Measurements from ENCODE around the gene MYCBP.

DNA sequence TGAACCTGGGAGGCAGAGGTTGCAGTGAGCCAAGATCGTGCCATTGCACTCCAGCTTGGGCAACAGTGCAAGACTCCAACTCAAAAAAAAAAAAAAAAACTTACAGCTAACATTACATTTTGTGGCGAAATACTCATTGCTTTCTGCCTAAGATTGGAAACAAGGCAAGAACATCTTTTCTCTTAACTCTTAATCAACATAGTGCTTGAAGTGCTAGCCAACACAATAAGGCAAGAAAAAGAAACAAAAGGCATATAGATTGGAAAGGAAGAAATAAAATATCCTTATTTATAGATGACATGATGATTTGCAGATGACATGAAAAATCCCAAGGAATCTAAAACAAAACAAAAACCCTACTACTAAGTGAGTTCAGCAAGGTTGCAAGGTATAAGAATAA is 32.8 kb upstream of the MYCBP start:
- TF ChIP-seq ELF1 (CRISPR knock-in tag; IDR thresholded peaks at IDR 0.05) (no peak), POLR2A (IDR thresholded peaks at IDR 0.05; ENCODE audit: insufficient read depth in 1 of 2, low read depth in 2 of 2, low read length in 2 of 2) (no peak), RAD21 (CRISPR knock-in tag; IDR thresholded peaks at IDR 0.05) (no peak), ZNF577 (CRISPR knock-in tag; IDR thresholded peaks at IDR 0.05; ENCODE audit: borderline replicate concordance, low read depth) (no peak), ERF (CRISPR knock-in tag; IDR thresholded peaks at IDR 0.05) (no peak), EZH2 (conservative IDR thresholded peaks at IDR 0.05; ENCODE audit: low read depth, low read length) (no peak)
- TF ChIP-seq, protein P1, sequence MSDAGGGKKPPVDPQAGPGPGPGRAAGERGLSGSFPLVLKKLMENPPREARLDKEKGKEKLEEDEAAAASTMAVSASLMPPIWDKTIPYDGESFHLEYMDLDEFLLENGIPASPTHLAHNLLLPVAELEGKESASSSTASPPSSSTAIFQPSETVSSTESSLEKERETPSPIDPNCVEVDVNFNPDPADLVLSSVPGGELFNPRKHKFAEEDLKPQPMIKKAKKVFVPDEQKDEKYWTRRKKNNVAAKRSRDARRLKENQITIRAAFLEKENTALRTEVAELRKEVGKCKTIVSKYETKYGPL (CRISPR knock-in tag; IDR thresholded peaks at IDR 0.05) = no peak
- TF ChIP-seq, protein P2, sequence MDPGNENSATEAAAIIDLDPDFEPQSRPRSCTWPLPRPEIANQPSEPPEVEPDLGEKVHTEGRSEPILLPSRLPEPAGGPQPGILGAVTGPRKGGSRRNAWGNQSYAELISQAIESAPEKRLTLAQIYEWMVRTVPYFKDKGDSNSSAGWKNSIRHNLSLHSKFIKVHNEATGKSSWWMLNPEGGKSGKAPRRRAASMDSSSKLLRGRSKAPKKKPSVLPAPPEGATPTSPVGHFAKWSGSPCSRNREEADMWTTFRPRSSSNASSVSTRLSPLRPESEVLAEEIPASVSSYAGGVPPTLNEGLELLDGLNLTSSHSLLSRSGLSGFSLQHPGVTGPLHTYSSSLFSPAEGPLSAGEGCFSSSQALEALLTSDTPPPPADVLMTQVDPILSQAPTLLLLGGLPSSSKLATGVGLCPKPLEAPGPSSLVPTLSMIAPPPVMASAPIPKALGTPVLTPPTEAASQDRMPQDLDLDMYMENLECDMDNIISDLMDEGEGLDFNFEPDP (CRISPR knock-in tag; conservative IDR thresholded peaks at IDR 0.05) = no peak

Measured in HepG2 (cell line).